Spleen (tissue), 11 donors: ENCODE data around the gene RBMS3. TPM values are rescaled to one million over a fixed set of nuclear protein-coding genes. Genes with fewer than 3 reads are reported as not detected.

Experiments used
- DNase-seq: peaks from one replicate; pipeline ENCODE4 v3.0.0-alpha.2; 2020
- H3K27ac ChIP-seq, 8 donors: fragments of 200-600 bp; sonication (generic) in 7 of 8; 1 replicate in 4 of 8; 2 replicates in 4 of 8; pipeline versions ENCODE4 v1.5.0 to v1.8.0; 2016 to 2021; ENCODE audit warnings: inconsistent platforms in 4 of 8, mild to moderate bottlenecking in 4 of 8, moderate library complexity in 1 of 8
- H3K27me3 ChIP-seq, 7 donors: fragments of 200-600 bp; sonication (generic) in 6 of 7; replicated peaks in 1 of 7; 1 replicate in 4 of 7; 2 replicates in 3 of 7; pipeline versions ENCODE4 v1.5.0 to v1.8.0; 2016 to 2021; ENCODE audit warnings: inconsistent platforms in 3 of 7, mild to moderate bottlenecking in 1 of 7
- H3K36me3 ChIP-seq, 6 donors: fragments of 200-600 bp; sonication (generic) in 5 of 6; 1 replicate in 4 of 6; 2 replicates in 2 of 6; pipeline versions ENCODE4 v1.5.0 to v1.8.0; 2016 to 2021; ENCODE audit warnings: inconsistent platforms in 2 of 6
- H3K4me1 ChIP-seq, 6 donors: fragments of 200-600 bp; sonication (generic) in 5 of 6; 1 replicate in 3 of 6; 2 replicates in 3 of 6; pipeline versions ENCODE4 v1.5.0 to v1.8.0; 2016 to 2021; ENCODE audit warnings: inconsistent platforms in 3 of 6
- H3K4me3 ChIP-seq, 8 donors: fragments of 200-600 bp; sonication (generic) in 7 of 8; 1 replicate in 4 of 8; 2 replicates in 4 of 8; pipeline versions ENCODE4 v1.5.0 to v1.8.0; 2016 to 2021; ENCODE audit warnings: inconsistent platforms in 4 of 8, mild to moderate bottlenecking in 4 of 8, moderate library complexity in 2 of 8
- H3K9me3 ChIP-seq, 8 donors: fragments of 200-600 bp; sonication (generic) in 7 of 8; 1 replicate in 4 of 8; 2 replicates in 4 of 8; pipeline versions ENCODE4 v1.5.0 to v1.8.0; 2016 to 2021; ENCODE audit warnings: inconsistent platforms in 4 of 8
- POLR2A ChIP-seq, 3 donors: fragments of 450-650 bp; IDR thresholded peaks; one replicate each; pipeline ENCODE4 v1.5.1; 2017; ENCODE audit warnings: antibody characterized with exemption in 3 of 3, mild to moderate bottlenecking in 1 of 3
- POLR2AphosphoS5 ChIP-seq, 3 donors: sonication (generic); formaldehyde crosslinking; IDR thresholded peaks; one replicate each; pipeline ENCODE4 v1.5.1; 2017; ENCODE audit warnings: antibody characterized with exemption in 3 of 3
- WGBS, 5 donors: extraction: QIAGEN DNeasy Blood & Tissue Kit in 3 of 5; methylation state at CpG; one replicate each; pipeline versions ENCODE4 v1.1.5 to v1.1.7; 2013 to 2018; 5-methylcytosine and 5-hydroxymethylcytosine counted together
- intact Hi-C: fragments of 100-400 bp; cut with DNase I; formaldehyde crosslinking; loops from one replicate; pipeline ENCODE4 v1.15.0; 2023; ENCODE audit warnings: low total_unique reads
- polyA plus RNA-seq, 3 donors: library from polyadenylated mRNA; stranded (reverse); fragments of 200-250 nt; gene quantifications; one replicate each; pipeline ENCODE4 v1.2.1, GENCODE V29; 2013
- total RNA-seq, 7 donors: library from RNA; depleted of rRNA in 3 of 7; stranded (reverse); fragments of >200 nt in 3 of 7; fragmentation: NEBNext Ultra II Directional in 4 of 7; extraction: Animal tissue kit (Norgen Biotek cat#: 25700) in 4 of 7; gene quantifications; one replicate each; pipeline versions ENCODE4 v1.1.0 to v1.2.1, GENCODE V29; 2016 to 2021
- TF ChIP-seq, protein P1 (sequence below), 11 experiments: fragments of 200-600 bp in 7 of 11; fragments of 450-650 bp in 4 of 11; sonication (generic) in 4 of 11; IDR thresholded peaks in 8 of 11; conservative IDR thresholded peaks in 3 of 11; 1 replicate in 7 of 11; 2 replicates in 4 of 11; pipeline versions ENCODE4 v1.4.0 to v1.8.0; 2016 to 2021; ENCODE audit warnings: antibody characterized with exemption in 11 of 11, inconsistent platforms in 4 of 11, mild to moderate bottlenecking in 1 of 11
- donor health status: healthy with polysubstance abuse.
- donor health status: DM: no; HTN: no; CAD: no; lungs with moderate emphysema.
- donor health status: DM: no; HTN: no; CAD: no.
- donor health status: Bipolar disorder and iron deficiency.
- donor health status: healthy.
- donor health status: DM: no; HTN: no; CAD: no.
- donor health status: DM: yes; HTN: yes; CAD: no.

RBMS3 gene
- total and polyA plus RNA-seq, 10 donors: 2.6 to 81.9 (median 52.5) TPM

DNA sequence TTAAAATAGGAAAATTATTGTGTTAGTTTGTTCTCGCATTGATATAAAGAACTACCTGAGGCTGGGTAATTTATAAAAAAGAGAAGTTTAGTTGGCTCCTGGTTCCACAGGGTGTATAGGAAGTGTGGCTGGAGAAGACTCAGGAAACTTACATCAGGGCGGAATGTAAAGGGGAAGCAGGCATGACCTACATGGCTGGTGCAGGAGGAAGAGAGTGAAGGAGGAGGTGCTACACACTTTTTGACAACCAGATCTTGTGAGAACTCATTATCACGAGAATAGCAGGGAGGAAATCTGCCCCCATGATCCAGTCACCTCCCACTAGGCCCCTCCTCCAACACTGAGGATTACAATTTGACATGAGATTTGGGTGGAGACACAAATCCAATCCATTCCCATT, 490.7 kb downstream of the RBMS3 start:
- Histone ChIP-seq H3K36me3 (no peaks in the 10 kb centered on the region), H3K4me1 (no peaks in the 10 kb centered on the region), H3K27ac (no peak overlapping the region), H3K4me3 (no peak overlapping the region), H3K27me3 (no peaks in the 10 kb centered on the region), H3K9me3 (no peaks in the 10 kb centered on the region)
- no peak for DNase-seq
- 38 to 63% (median 41%) methylated on average over 3 of the region's 3 CpGs for WGBS, 5 donors
- TF ChIP-seq POLR2AphosphoS5 (IDR thresholded peaks at IDR 0.05) (no peak), POLR2A (IDR thresholded peaks at IDR 0.05) (no peak)
- TF ChIP-seq, protein P1, sequence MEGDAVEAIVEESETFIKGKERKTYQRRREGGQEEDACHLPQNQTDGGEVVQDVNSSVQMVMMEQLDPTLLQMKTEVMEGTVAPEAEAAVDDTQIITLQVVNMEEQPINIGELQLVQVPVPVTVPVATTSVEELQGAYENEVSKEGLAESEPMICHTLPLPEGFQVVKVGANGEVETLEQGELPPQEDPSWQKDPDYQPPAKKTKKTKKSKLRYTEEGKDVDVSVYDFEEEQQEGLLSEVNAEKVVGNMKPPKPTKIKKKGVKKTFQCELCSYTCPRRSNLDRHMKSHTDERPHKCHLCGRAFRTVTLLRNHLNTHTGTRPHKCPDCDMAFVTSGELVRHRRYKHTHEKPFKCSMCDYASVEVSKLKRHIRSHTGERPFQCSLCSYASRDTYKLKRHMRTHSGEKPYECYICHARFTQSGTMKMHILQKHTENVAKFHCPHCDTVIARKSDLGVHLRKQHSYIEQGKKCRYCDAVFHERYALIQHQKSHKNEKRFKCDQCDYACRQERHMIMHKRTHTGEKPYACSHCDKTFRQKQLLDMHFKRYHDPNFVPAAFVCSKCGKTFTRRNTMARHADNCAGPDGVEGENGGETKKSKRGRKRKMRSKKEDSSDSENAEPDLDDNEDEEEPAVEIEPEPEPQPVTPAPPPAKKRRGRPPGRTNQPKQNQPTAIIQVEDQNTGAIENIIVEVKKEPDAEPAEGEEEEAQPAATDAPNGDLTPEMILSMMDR (IDR thresholded peaks at IDR 0.05 in 8 of 11, conservative IDR thresholded peaks at IDR 0.05 in 3 of 11): no peak
- intact Hi-C loops: no loop called here

DNA sequence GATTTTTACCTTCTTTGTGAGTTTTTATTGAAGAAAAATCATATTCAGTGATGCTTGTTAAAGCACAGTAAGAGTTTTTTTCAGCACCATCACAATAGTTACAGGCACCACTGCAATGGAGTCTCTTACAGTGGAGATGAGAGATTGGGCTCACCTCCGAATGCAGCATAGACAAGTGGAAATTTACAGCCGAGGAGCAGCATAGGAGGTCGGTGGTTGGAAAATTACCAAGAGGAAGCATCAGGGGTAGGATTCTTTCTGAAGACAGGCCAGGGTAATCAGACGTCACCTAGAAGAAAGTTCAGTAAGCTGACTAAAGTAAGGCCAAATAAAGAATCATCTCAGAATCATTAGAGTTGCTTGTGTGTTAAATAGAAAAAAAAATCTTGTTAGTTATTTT, 491.6 kb downstream of the RBMS3 start:
- Histone ChIP-seq H3K4me1 (no peaks in the 10 kb centered on the region), H3K27ac (no peak overlapping the region), H3K9me3 (no peaks in the 10 kb centered on the region), H3K4me3 (no peak overlapping the region), H3K27me3 (no peaks in the 10 kb centered on the region), H3K36me3 (no peaks in the 10 kb centered on the region)
- WGBS, 5 donors: 80 to 92% (median 82%) methylated on average over 4 of the region's 4 CpGs
- intact Hi-C loops: no loop called here
- no peak for DNase-seq
- TF ChIP-seq POLR2AphosphoS5 (IDR thresholded peaks at IDR 0.05): no peak
- no peak for TF ChIP-seq POLR2A (IDR thresholded peaks at IDR 0.05)
- TF ChIP-seq, protein P1 (IDR thresholded peaks at IDR 0.05 in 8 of 11, conservative IDR thresholded peaks at IDR 0.05 in 3 of 11): no peak

DNA sequence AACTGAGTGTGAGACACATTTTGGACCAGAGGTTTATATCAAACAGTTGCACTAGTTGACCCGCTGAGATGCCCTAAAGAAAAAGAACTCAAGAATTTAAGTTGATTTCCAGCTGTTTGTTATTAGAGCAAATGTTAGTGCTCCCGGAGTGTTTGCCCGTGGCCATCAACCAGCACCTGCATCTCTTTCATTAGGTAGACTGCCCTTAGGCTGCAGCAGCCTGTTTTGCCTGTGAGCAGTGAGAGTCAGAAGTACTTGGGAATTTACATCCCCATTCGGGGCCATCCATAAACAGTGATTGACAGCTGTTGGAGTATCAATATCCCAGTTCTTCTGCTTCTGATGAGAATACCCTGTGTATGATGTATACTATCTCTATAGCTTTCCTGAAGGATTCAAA, 492.6 kb downstream of the RBMS3 start:
- no peak for DNase-seq
- no peak for TF ChIP-seq POLR2A (IDR thresholded peaks at IDR 0.05)
- TF ChIP-seq, protein P1 (IDR thresholded peaks at IDR 0.05 in 8 of 11, conservative IDR thresholded peaks at IDR 0.05 in 3 of 11): no peak
- TF ChIP-seq POLR2AphosphoS5 (IDR thresholded peaks at IDR 0.05): no peak
- no peaks in the 10 kb centered on the region for H3K36me3 ChIP-seq
- H3K9me3 ChIP-seq: no peaks in the 10 kb centered on the region
- 86 to 95% (median 91%) methylated on average over 4 of the region's 4 CpGs for WGBS, 5 donors
- H3K4me3 ChIP-seq: no peak overlapping the region
- no peaks in the 10 kb centered on the region for H3K4me1 ChIP-seq
- no peaks in the 10 kb centered on the region for H3K27me3 ChIP-seq
- intact Hi-C loops: no loop called here
- H3K27ac ChIP-seq: no peak overlapping the region

DNA sequence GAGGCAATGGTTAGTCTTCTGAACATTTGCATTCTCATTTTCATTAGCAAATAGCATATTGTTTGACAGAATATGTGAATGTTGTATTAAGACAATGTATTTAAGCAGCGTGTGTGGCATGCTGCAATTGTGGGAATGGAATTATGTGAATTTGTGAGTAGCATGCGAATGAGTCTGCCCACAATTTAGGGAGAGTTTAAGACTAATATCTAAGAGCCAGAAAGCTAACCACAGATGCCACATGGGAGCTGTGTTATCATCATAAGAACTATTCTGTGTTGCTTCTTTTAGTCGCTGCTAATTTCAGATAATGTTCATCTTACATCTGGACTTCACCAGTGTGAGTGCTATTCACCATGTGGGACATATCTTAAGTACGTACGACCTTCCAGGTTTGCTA, 494.5 kb downstream of the RBMS3 start:
- 88 to 94% (median 92%) methylated on average over 5 of the region's 5 CpGs for WGBS, 5 donors

More for the DNA sequence above, 494.5 kb downstream of the RBMS3 start:
- no peak for DNase-seq
- no peak overlapping the region for H3K27ac ChIP-seq
- H3K36me3 ChIP-seq: no peaks in the 10 kb centered on the region
- H3K27me3 ChIP-seq: no peaks in the 10 kb centered on the region
- intact Hi-C loops: no loop called here
- no peaks in the 10 kb centered on the region for H3K9me3 ChIP-seq
- H3K4me1 ChIP-seq: no peaks in the 10 kb centered on the region
- TF ChIP-seq POLR2A (IDR thresholded peaks at IDR 0.05) (no peak), POLR2AphosphoS5 (IDR thresholded peaks at IDR 0.05) (no peak)
- TF ChIP-seq, protein P1 (IDR thresholded peaks at IDR 0.05 in 8 of 11, conservative IDR thresholded peaks at IDR 0.05 in 3 of 11): no peak
- no peak overlapping the region for H3K4me3 ChIP-seq
